ENCODE results near the gene SAP30BP.
A peak's percentile ranks its signal among the peaks of the same experiment; 100 is the strongest.

Gene SAP30BP

DNA sequence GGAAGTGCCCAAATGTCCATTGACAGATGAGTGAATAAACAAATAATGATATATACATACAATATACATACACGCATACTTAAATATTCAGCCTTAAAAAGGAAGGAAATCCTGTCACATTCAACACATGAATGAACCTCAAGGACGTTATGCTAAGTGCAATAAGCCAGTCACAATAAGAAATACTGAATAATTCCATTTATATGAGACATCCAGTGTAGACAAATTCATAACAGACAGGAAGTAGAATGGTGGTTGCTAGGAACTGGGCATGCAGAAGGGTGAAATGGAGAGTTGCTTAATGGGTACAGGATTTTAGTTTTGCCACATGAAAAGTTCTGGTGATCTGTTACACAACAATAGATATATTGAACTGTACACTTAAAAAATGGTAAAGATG, 45.3 kb downstream of the SAP30BP start:
- DNase-seq (ENCODE audit: low read depth in 2 of 3, low spot score in 2 of 3), result no peak

DNA sequence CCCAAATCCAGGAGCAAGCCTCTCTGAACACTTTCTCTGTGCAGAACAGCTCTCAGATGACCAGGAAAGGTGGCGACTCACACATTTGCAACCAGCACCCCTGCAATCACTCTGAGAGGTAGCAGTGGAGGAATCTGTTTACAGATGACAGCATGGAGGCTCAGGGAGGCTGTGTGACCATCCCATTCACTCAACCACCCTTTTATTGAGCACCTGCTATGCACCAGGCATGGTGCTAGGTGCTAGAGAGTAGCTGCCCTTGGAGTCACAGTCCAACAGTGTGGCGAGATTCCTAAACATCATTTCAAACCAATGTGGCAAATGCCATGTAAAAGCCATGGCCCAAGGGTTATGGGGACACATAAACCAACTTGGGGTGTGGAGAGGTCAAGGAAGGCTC, 52.6 kb downstream of the SAP30BP start:
- DNase-seq (ENCODE audit: low read depth in 2 of 3, low spot score in 2 of 3), result no peak

DNA sequence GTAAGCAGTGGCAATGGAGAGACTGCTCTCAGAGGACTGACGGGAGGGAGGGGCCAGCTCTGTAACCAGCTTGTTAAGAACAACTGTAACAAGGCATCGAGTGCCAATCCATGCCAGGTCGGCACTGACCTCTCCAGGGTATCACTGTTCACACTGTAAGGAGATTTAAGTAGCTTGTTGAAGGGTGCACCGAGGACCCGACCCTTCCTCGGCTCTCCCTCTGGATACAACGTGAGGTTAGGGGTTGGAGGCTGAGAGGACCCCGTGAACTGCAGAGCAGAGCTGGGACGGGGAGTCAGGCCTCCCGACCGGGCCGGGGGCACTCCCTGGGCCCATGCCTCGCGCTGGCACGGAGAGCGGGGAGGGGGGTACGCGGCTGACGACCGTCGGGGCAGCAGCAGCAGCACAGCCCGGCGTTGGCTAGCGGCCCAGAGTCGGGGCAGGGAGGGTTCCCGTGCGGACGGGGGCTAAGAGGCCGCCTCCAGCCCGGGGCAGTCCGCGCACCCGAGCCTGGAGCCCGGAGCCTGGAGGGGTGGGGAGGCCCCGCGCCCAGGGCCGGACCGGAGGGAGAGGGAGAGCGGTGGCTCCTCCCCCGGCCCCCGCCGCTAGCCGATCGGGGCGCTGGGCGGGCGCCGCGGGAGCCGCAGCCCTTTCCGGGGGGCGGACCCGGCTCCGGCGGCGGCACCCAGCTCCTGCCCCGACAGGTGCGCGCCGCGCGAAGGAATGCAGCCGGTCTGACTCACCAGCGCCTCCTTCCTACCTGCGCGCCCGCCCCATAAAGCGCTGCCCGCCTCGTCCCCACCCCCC, 53.7 kb downstream of the SAP30BP start, which contains the start of gene ITGB4:
ITGB4 (plus strand) TSS at position 804 of the 807 bp plus-strand sequence. CDS start 3,245 bp downstream, outside the sequence.
- DNase-seq (ENCODE audit: low read depth in 2 of 3, low spot score in 2 of 3), result peak; percentile 10 to 14 (median 13)

DNA sequence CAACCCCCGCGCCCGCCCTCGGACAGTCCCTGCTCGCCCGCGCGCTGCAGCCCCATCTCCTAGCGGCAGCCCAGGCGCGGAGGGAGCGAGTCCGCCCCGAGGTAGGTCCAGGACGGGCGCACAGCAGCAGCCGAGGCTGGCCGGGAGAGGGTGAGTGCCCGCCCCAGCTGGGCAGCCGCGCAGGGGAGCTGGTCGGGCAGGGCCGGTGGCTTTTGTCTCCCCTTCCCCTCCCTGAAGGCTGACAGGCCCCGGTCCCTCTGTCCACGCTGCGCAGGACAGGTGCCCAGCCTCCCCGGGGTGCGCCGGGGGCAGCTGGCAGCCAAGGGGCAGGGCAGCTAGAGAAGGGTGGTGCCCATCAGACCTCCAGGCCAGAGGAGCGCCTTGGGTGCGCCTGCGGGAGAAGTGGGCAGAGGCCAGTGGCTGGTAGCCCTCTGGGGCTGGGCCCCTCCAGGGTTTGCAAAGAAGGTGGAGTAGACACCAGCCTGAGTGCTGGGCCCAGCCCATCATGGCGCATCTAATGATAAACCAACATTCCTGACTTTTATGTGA, 54.4 kb downstream of the SAP30BP start:
- no peak for DNase-seq (ENCODE audit: low read depth in 2 of 3, low spot score in 2 of 3)

DNA sequence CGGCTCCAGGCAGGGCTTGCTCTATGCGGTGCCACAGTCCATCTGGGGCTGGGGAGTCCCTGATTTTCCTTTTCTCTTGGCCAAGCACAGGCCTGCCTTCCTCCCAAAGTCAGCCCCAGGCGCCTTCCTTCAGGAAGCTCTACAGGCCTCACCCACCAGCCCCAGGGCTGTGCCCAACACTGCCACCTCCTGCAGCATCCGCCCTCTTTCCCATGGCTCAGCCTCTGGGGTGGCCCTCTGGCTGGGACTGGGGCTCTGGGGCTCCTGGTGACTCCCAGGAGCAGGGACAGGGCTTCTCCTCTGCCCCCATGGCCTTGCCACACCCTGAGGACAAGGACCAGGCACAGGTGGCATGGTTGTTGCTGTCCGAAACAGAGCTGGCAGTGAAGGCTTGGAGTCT, 54.9 kb downstream of the SAP30BP start:
- no peak for DNase-seq (ENCODE audit: low read depth in 2 of 3, low spot score in 2 of 3)

DNA sequence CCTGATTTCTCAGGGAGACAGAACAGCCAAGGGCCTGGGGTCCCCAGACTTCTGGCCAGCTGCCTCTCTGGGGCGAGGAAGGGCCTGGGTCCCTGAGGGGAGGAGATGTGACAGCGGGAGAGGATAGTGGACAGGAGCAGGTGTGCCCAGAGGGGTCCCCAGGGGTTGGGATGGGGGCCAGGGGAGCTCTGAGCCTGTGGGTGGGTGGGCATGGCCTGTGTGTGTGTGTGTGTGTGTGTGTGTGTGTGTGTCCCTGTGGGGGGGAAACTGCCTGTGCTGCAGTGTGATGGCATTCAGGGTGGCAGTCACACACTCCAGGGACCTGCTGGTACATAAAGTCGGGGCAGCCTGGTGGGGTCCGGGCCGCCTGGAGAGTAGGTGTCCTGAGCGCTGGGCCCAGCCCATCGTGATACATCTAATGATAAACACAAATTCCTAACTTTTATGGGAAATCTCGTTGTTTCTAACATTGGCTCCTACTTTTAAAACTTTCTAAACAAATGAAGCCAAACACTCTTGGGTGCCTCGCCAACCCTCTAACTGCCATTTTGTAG, 55.5 kb downstream of the SAP30BP start:
- DNase-seq (ENCODE audit: low read depth in 2 of 3, low spot score in 2 of 3), result no peak

DNA sequence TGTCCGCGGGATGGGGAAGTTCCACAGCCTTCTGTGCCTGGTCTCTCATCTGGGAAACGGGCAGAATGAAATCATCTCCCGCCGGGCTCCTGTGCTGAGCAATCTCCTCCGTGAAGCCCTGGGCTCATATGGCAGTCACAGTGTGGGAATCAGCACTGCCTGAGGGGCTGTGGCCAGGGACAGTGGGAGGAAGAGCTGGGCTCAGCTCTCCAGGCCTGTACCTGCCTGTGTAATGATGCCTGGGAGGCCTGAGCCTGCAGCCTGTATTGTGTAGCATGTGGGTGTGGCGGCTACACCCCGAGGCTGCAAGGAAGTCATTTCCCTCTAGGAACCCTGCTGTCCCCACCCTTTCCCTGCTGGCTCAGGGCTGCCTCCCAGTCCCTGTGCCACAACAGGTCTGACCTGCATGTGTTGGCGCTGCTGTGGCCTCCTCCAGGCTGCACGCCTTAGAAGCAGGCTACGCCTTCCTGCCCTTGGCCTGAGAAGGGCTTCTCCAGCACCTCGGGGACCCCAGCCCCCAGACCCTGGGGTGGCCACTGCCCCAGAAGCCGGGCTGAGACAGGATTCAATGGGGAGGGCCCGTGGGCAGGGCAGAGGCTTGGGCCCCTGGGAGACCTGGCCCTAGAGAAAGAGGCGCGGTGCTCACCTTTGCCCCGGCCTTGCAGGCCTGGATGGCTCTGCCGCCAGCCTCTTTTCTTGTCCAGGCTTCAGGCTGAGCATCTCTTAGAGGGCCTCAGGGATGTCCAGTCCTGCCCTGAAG, 56.2 kb downstream of the SAP30BP start:
- no peak for DNase-seq (ENCODE audit: low read depth in 2 of 3, low spot score in 2 of 3)

DNA sequence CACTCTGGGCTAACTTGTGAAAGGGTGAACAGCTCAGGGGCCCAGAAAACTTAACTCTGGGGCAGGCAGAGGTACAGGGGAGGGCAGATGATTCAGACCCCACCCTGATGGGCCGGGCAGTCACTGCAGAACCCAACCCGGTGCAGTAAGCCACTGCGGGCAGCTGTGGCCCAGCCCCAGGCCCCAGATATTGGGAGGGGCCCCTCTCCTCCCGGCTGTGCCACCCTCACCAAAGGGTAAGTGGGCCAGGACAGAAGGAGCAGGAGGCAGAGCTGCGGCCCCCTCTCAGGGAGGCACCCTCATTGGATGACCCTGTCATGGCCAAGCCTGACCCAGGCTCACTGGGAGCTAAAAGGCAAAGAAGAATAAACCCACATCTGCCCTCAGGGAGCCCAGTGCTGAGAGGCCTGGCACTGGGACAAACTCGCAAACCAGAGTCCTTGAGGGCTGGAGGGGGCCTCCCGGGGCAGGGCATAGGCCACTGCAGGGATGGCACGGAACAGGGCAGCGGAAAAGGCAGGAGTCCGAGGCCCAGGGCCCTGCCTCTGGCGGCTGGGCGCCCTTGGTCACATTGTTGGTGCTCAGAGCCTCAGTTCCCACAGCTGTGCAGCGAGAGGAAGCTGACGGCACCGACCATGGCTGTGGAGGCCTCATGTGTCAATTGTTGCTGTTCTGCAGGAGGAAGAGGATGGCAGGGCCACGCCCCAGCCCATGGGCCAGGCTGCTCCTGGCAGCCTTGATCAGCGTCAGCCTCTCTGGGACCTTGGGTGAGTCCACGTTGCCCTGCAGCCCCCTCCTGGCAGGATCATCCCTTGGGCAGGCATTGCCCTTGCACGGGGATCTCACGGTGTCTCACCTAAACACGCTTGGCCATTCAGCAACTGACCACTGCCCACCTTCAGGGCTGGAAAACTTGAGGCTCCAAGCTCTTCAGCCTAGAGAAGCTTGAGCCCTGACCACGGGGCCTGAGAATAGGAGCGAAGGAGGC, 57.2 kb downstream of the SAP30BP start:
- DNase-seq (ENCODE audit: low read depth in 2 of 3, low spot score in 2 of 3), result no peak

DNA sequence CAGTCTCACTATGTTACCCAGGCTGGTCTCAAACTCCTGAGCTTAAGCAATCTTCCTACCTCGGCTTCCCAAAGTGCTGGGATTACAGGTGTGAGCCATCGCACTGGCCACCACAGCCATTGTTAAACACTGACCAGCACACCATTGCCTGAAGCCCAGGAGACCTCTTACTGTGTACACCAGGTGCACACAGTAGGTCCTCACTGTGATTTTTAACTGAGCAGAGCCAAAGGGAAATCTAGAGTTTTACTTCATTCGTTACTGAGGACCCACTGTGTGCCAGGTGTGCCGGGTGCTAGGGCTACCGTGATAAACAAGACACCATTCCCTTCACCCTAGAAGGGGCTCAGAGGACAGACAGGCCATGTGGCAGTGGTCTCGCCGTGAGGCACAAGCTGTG, 58.4 kb downstream of the SAP30BP start:
- DNase-seq (ENCODE audit: low read depth in 2 of 3, low spot score in 2 of 3), result no peak

DNA sequence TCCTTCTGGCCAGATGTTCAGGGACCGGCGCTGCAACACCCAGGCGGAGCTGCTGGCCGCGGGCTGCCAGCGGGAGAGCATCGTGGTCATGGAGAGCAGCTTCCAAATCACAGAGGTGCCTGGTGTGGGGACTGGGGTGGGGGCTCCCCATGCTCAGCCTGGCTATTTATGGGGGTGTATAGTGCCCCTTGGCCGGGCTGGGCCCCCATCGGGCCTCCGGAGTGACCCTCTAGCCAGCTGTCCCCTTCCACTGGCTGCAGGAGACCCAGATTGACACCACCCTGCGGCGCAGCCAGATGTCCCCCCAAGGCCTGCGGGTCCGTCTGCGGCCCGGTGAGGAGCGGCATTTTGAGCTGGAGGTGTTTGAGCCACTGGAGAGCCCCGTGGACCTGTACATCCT, 60.3 kb downstream of the SAP30BP start:
- DNase-seq (ENCODE audit: low read depth in 2 of 3, low spot score in 2 of 3), result no peak

DNA sequence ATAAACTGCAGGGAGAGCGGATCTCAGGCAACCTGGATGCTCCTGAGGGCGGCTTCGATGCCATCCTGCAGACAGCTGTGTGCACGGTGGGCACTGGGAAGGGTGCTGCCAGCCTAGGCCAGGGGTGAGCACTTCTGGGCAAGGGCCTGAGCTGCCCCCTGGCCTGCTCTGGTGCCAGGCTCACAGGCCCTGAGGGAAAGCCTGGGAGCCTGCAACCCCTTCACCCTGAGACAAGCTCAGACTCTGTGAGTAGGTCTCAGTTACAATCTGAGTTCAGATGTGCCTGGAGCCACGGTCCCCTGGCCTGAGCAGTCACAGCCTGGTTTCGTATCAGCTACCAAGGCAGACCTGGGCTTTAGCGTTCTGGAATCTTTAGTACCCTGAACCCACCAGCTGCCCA, 62.2 kb downstream of the SAP30BP start:
- DNase-seq (ENCODE audit: low read depth in 2 of 3, low spot score in 2 of 3), result no peak

DNA sequence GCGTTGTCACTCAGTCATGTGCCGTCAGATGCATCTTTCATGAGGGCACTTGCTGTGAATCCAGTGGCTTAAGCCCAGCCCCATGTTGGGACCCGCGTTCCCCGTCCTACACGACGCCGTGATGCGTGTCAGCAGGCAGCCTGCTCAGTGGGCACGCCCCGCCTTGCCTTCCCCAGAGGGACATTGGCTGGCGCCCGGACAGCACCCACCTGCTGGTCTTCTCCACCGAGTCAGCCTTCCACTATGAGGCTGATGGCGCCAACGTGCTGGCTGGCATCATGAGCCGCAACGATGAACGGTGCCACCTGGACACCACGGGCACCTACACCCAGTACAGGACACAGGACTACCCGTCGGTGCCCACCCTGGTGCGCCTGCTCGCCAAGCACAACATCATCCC, 62.9 kb downstream of the SAP30BP start:
- no peak for DNase-seq (ENCODE audit: low read depth in 2 of 3, low spot score in 2 of 3)

DNA sequence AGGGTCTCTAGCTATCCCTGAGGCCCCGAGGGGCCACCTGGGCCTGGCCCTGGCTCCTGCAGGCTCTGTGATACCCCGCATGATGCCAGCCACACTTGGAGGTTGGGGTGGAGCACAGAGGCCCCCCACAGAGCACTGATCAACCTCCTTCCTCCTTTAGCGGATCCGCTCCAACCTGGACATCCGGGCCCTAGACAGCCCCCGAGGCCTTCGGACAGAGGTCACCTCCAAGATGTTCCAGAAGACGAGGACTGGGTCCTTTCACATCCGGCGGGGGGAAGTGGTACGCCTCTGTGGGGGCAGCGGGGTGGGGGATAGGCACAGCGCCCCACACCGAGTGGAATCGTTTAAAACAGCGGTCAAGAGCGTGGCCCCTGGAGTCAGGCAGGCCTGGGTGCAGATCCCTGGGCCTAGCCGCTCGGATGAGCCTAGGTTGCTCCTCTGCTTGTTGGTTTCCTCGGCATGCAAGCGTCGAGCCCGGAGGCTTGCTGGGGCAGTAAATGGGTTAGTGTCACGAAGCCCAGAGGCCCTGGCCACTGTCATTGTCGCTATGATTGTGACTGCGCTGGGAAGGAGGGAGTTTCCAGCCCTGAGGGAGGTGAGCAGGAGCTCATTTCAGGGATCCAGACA, 64.1 kb downstream of the SAP30BP start:
- DNase-seq (ENCODE audit: low read depth in 2 of 3, low spot score in 2 of 3), result no peak

DNA sequence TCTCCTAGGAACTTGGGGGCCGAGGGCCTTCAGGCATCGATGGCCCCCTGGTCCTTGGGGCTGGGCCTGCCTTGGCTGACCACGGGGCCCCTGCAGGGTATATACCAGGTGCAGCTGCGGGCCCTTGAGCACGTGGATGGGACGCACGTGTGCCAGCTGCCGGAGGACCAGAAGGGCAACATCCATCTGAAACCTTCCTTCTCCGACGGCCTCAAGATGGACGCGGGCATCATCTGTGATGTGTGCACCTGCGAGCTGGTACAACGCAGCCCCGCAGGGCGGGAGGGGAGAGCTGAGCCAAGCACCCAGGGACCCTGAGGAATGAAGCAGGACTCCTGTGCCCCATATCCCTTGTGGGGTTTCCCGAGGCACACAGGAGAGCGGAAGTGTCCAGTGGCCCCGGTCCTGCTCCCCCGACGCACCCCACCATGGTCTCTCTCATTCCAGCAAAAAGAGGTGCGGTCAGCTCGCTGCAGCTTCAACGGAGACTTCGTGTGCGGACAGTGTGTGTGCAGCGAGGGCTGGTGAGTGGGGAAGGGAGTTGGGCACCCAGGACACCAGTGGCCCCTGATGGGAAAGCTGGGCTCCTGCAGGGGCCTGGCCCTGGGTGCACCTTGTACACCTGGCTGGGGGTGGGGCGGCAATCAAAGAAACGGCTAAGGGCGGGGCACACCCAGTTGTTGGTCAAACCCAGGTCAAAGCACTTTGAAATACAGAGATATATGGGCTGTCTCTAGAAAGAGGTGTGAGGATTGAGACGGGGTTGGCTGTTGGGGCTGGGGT, 64.8 kb downstream of the SAP30BP start:
- DNase-seq (ENCODE audit: low read depth in 2 of 3, low spot score in 2 of 3), result no peak

DNA sequence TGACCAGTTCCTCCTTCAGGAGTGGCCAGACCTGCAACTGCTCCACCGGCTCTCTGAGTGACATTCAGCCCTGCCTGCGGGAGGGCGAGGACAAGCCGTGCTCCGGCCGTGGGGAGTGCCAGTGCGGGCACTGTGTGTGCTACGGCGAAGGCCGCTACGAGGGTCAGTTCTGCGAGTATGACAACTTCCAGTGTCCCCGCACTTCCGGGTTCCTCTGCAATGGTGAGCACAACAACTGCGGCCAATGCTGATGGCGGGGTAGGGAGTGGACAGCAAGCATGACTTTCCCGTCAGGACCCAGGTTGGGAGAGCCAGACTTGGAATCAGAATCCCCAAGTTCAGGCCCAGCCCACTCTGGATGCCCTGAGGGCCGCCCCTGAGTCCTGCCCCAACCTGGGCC, 66.3 kb downstream of the SAP30BP start:
- DNase-seq (ENCODE audit: low read depth in 2 of 3, low spot score in 2 of 3), result no peak

DNA sequence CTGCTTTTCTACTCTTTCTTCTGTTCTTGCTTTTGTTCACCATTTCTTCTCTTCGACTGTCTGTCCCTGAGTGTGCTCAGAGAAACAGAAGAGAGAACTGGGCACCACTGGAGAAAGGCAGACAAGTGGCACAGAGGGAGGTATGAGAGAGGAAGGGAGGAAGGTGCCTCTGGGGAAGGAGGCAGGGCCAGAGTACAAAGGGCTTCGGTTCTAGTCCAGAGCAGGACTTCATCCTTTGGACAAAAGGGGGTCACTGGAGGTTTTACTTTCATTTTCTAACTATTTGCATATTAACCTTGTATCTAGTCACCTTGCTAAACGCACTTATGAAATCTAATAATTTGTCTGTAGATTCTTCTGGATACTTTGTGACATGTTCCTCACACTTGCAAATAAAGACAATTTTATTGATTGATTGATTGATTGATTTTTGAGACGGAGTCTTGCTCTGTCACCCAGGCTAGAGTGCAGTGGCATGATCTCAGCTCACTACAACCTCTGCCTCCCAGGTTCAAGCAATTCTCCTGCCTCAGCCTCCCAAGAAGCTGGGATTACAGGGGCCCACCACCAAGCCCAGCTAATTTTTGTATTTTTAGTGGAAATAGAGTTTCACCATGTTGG, 67.6 kb downstream of the SAP30BP start:
- no peak for DNase-seq (ENCODE audit: low read depth in 2 of 3, low spot score in 2 of 3)

DNA sequence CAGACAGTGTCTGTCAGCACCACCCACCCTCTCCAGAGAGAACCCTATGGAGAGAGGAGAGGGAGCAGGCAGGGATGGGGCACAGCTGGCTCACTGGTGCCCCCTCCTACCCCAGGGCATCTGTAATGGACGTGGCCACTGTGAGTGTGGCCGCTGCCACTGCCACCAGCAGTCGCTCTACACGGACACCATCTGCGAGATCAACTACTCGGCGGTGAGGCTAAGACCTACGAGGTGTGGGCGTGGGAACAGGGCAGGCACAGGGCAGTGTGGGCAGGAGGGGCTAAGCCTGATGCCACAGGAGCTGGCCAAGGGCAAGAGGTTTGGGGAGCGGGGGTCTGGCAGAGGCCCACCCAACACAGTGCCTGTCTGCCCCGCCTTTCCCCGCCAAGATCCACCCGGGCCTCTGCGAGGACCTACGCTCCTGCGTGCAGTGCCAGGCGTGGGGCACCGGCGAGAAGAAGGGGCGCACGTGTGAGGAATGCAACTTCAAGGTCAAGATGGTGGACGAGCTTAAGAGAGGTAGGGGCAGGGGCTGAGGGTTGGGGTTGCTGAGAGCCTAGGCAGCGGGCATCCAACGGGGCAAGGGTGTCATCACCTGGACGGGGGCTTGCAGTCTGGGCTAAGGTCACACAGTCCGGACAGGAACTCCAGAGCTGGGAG, 69.2 kb downstream of the SAP30BP start:
- DNase-seq (ENCODE audit: low read depth in 2 of 3, low spot score in 2 of 3), result no peak
